Measurements from ENCODE around the gene NME1. TPM values are rescaled to one million over a fixed set of nuclear protein-coding genes. Genes with fewer than 3 reads are reported as not detected.

Gene NME1
- polyA plus RNA-seq, 1 donor from 2014 or later, result 262 TPM

- TF ChIP-seq EP300 (conservative IDR thresholded peaks at IDR 0.05; ENCODE audit: poor library complexity, severe bottlenecking) (no peak), MXI1 (conservative IDR thresholded peaks at IDR 0.05; ENCODE audit: poor library complexity, severe bottlenecking) (no peak), SMC3 (conservative IDR thresholded peaks at IDR 0.05; ENCODE audit: poor library complexity) (no peak), EZH2 (IDR thresholded peaks at IDR 0.05; ENCODE audit: borderline replicate concordance, insufficient read depth, low read length, poor library complexity, severe bottlenecking) (no peak), TAF1 (IDR thresholded peaks at IDR 0.05; ENCODE audit: low read depth) (no peak), CTCF (IDR thresholded peaks at IDR 0.05; ENCODE audit: poor library complexity, severe bottlenecking) (no peak), POLR2AphosphoS5 (IDR thresholded peaks at IDR 0.05) (no peak), RAD21 (conservative IDR thresholded peaks at IDR 0.05) (no peak), REST (IDR thresholded peaks at IDR 0.05; ENCODE audit: borderline replicate concordance) (no peak)
- Histone ChIP-seq H4K20me1 (ENCODE audit: insufficient read depth) (no peaks in the 10 kb centered on the region), H3K36me3 (ENCODE audit: insufficient read depth, low read length) (no peaks in the 10 kb centered on the region), H3K9me2 (ENCODE audit: insufficient read depth, low read length) (no peaks in the 10 kb centered on the region), H3K79me2 (replicated peaks; ENCODE audit: insufficient read depth, low read length) (peaks cover 11% of the 10 kb centered on the region), H3F3A (ENCODE audit: insufficient read depth, low read length, poor library complexity, severe bottlenecking) (no peaks in the 10 kb centered on the region), H3K4me2 (ENCODE audit: low read length) (no peak overlapping the region), H3K9ac (ENCODE audit: low read length) (no peak overlapping the region), H3K4me3 (ENCODE audit: low read length) (no peak overlapping the region), H3K9me3 (ENCODE audit: low read length) (no peaks in the 10 kb centered on the region), H3K27me3 (ENCODE audit: insufficient read depth, low read depth, low read length) (no peaks in the 10 kb centered on the region), H2AFZ (ENCODE audit: low read depth, low read length) (no peak overlapping the region), H3K27ac (ENCODE audit: low read length) (no peak overlapping the region)
Observed at GRCh38 chr17:51161541-51161940, 8.2 kb downstream of the NME1 start.

GRCh38 chr17:51164911-51165679 is 11.7 kb downstream of the NME1 start:
- Histone ChIP-seq H3K4me2 (ENCODE audit: low read length) (no peak overlapping the region), H2AFZ (ENCODE audit: low read depth, low read length) (no peak overlapping the region), H3K9me2 (ENCODE audit: insufficient read depth, low read length) (no peaks in the 10 kb centered on the region), H3K27me3 (ENCODE audit: insufficient read depth, low read depth, low read length) (no peaks in the 10 kb centered on the region), H3K36me3 (ENCODE audit: insufficient read depth, low read length) (no peaks in the 10 kb centered on the region), H3K79me2 (replicated peaks; ENCODE audit: insufficient read depth, low read length) (no peaks in the 10 kb centered on the region), H3K9me3 (ENCODE audit: low read length) (no peaks in the 10 kb centered on the region), H4K20me1 (ENCODE audit: insufficient read depth) (no peaks in the 10 kb centered on the region), H3K4me3 (ENCODE audit: low read length) (peak overlapping the region; percentile 77), H3K9ac (ENCODE audit: low read length) (no peak overlapping the region), H3F3A (ENCODE audit: insufficient read depth, low read length, poor library complexity, severe bottlenecking) (no peaks in the 10 kb centered on the region), H3K27ac (ENCODE audit: low read length) (no peak overlapping the region)
- no peak for TF ChIP-seq EZH2 (IDR thresholded peaks at IDR 0.05; ENCODE audit: borderline replicate concordance, insufficient read depth, low read length, poor library complexity, severe bottlenecking)
- no peak for TF ChIP-seq REST (IDR thresholded peaks at IDR 0.05; ENCODE audit: borderline replicate concordance)
- no peak for TF ChIP-seq POLR2AphosphoS5 (IDR thresholded peaks at IDR 0.05)
- no peak for TF ChIP-seq EP300 (conservative IDR thresholded peaks at IDR 0.05; ENCODE audit: poor library complexity, severe bottlenecking)
- no peak for TF ChIP-seq CTCF (IDR thresholded peaks at IDR 0.05; ENCODE audit: poor library complexity, severe bottlenecking)
- no peak for TF ChIP-seq SMC3 (conservative IDR thresholded peaks at IDR 0.05; ENCODE audit: poor library complexity)
- no peak for TF ChIP-seq RAD21 (conservative IDR thresholded peaks at IDR 0.05)
- TF ChIP-seq TAF1 (IDR thresholded peaks at IDR 0.05; ENCODE audit: low read depth), result no peak
- no peak for TF ChIP-seq MXI1 (conservative IDR thresholded peaks at IDR 0.05; ENCODE audit: poor library complexity, severe bottlenecking)

Measured in neural cell (in vitro differentiated cells).